Neural progenitor cell (in vitro differentiated cells): Measurements from ENCODE around the gene PHOX2B. TPM values are rescaled to one million over a fixed set of nuclear protein-coding genes. Genes with fewer than 3 reads are reported as not detected.
A peak's percentile ranks its signal among the peaks of the same experiment; 100 is the strongest.

ENCODE experiments used
- DNase-seq: peaks from one replicate; pipeline ENCODE4 v3.0.0-alpha.2; 2016; ENCODE audit warnings: low spot score
- H2AFZ ChIP-seq: fragments of 200-600 bp; sonication (generic); replicated peaks from 2 replicates; pipeline ENCODE4 v1.6.1; 2016; ENCODE audit warnings: antibody characterized with exemption
- H3F3A ChIP-seq: fragments of 200-600 bp; sonication (generic); 2 replicates; pipeline ENCODE4 v1.6.1; 2016; ENCODE audit warnings: antibody characterized with exemption, low read depth
- H3K27ac ChIP-seq: fragments of 200-600 bp; sonication (generic); 2 replicates; pipeline ENCODE4 v1.5.1; 2016; ENCODE audit warnings: mild to moderate bottlenecking
- H3K27me3 ChIP-seq: fragments of 200-600 bp; sonication (generic); 2 replicates; pipeline ENCODE4 v1.6.1; 2016; ENCODE audit warnings: mild to moderate bottlenecking, moderate library complexity
- H3K36me3 ChIP-seq: fragments of 200-600 bp; sonication (generic); 2 replicates; pipeline ENCODE4 v1.5.1; 2016
- H3K4me1 ChIP-seq: fragments of 200-600 bp; sonication (generic); 2 replicates; pipeline ENCODE4 v1.6.1; 2016; ENCODE audit warnings: mixed run types
- H3K4me2 ChIP-seq: fragments of 200-600 bp; sonication (generic); 2 replicates; pipeline ENCODE4 v1.6.1; 2016
- H3K4me3 ChIP-seq: fragments of 200-600 bp; sonication (generic); 2 replicates; pipeline ENCODE4 v1.5.1; 2016
- H3K79me2 ChIP-seq: fragments of 200-600 bp; sonication (generic); 2 replicates; pipeline ENCODE4 v1.6.1; 2016; ENCODE audit warnings: low read depth
- H3K9ac ChIP-seq: fragments of 200-600 bp; sonication (generic); 2 replicates; pipeline ENCODE4 v1.6.1; 2016
- H3K9me3 ChIP-seq: fragments of 200-600 bp; sonication (generic); 2 replicates; pipeline ENCODE4 v1.5.1; 2016; ENCODE audit warnings: low read depth
- H4K20me1 ChIP-seq: fragments of 200-600 bp; sonication (generic); 2 replicates; pipeline ENCODE4 v1.6.1; 2016; ENCODE audit warnings: low read depth
- H3K27ac Mint-ChIP-seq: 3 replicates; pipeline ENCODE4 v1.8.0; 2021; ENCODE audit warnings: mixed read lengths
- H3K27me3 Mint-ChIP-seq: 2 replicates; pipeline ENCODE4 v1.8.0; 2022; ENCODE audit warnings: low read depth, mild to moderate bottlenecking, inconsistent platforms, moderate library complexity, mixed read lengths; ENCODE audit not compliant: insufficient read depth
- H3K36me3 Mint-ChIP-seq: 3 replicates; pipeline ENCODE4 v1.8.0; 2021; ENCODE audit warnings: mixed read lengths
- H3K4me1 Mint-ChIP-seq: 3 replicates; pipeline ENCODE4 v1.8.0; 2021; ENCODE audit warnings: mixed read lengths
- H3K4me3 Mint-ChIP-seq: 3 replicates; pipeline ENCODE4 v1.8.0; 2021; ENCODE audit warnings: mild to moderate bottlenecking, moderate library complexity, mixed read lengths
- H3K9me3 Mint-ChIP-seq: 3 replicates; pipeline ENCODE4 v1.8.0; 2020; ENCODE audit warnings: mixed read lengths
- EZH2 ChIP-seq: fragments of 200-600 bp; sonication (generic); IDR thresholded peaks from 2 replicates; pipeline ENCODE4 v1.6.1; 2017; ENCODE audit warnings: antibody characterized with exemption, mild to moderate bottlenecking, moderate library complexity
- EZH2phosphoT487 ChIP-seq: fragments of 200-600 bp; sonication (generic); IDR thresholded peaks from 2 replicates; pipeline ENCODE4 v1.6.1; 2017; ENCODE audit warnings: antibody characterized with exemption
- total RNA-seq: library from RNA; depleted of rRNA; stranded (reverse); fragments of >200 nt; gene quantifications from 2 replicates; pipeline ENCODE4 v1.2.3, GENCODE V29; 2015; ENCODE audit warnings: low replicate concordance
- TF ChIP-seq, protein P1 (sequence below): fragments of 200-600 bp; sonication (generic); IDR thresholded peaks from 2 replicates; pipeline ENCODE4 v1.5.1; 2017; ENCODE audit warnings: antibody characterized with exemption, mild to moderate bottlenecking

The PHOX2B gene
- total RNA-seq, 1 donor from 2014 or later, result not detected

DNA sequence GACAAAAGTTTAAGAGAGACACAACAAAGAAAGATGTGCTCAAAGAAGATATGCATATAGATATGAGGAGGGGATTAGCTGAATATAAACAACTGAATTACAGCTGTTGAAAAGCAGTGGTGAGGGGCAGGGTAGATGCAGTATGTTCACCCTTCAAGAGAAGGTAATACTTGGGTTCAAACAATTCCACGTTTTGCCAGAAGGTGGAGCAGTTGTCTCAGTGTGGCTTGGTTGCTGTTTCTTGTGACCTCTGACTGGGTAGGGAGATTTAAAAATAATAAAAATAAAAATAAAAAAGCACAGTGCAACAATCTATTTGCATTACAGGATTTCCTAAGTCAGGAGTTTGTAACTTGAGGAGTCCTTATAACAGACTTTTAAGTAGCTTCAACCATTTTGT lies 23.3 kb downstream of the PHOX2B start:
- H3K27ac ChIP-seq, result no peak overlapping the region
- H3K9ac ChIP-seq, result no peak overlapping the region
- H3F3A ChIP-seq, result no peaks in the 10 kb centered on the region
- no peak overlapping the region for H3K4me3 ChIP-seq
- Mint-ChIP-seq H3K4me1 (no peaks in the 10 kb centered on the region), H3K27me3 (peaks cover 6% of the 10 kb centered on the region), H3K36me3 (no peaks in the 10 kb centered on the region), H3K27ac (no peak overlapping the region), H3K4me3 (no peak overlapping the region), H3K9me3 (peaks cover 6% of the 10 kb centered on the region)
- TF ChIP-seq EZH2phosphoT487, result no peak
- TF ChIP-seq EZH2, result no peak
- TF ChIP-seq, protein P1, sequence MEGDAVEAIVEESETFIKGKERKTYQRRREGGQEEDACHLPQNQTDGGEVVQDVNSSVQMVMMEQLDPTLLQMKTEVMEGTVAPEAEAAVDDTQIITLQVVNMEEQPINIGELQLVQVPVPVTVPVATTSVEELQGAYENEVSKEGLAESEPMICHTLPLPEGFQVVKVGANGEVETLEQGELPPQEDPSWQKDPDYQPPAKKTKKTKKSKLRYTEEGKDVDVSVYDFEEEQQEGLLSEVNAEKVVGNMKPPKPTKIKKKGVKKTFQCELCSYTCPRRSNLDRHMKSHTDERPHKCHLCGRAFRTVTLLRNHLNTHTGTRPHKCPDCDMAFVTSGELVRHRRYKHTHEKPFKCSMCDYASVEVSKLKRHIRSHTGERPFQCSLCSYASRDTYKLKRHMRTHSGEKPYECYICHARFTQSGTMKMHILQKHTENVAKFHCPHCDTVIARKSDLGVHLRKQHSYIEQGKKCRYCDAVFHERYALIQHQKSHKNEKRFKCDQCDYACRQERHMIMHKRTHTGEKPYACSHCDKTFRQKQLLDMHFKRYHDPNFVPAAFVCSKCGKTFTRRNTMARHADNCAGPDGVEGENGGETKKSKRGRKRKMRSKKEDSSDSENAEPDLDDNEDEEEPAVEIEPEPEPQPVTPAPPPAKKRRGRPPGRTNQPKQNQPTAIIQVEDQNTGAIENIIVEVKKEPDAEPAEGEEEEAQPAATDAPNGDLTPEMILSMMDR, result peak; percentile 57
- no peak overlapping the region for H3K4me2 ChIP-seq
- no peaks in the 10 kb centered on the region for H3K36me3 ChIP-seq
- no peaks in the 10 kb centered on the region for H3K4me1 ChIP-seq
- no peaks in the 10 kb centered on the region for H4K20me1 ChIP-seq
- H2AFZ ChIP-seq, result no peak overlapping the region
- no peaks in the 10 kb centered on the region for H3K9me3 ChIP-seq
- DNase-seq, result peak; percentile 18
- peaks cover 95% of the 10 kb centered on the region for H3K27me3 ChIP-seq
- H3K79me2 ChIP-seq, result no peaks in the 10 kb centered on the region

DNA sequence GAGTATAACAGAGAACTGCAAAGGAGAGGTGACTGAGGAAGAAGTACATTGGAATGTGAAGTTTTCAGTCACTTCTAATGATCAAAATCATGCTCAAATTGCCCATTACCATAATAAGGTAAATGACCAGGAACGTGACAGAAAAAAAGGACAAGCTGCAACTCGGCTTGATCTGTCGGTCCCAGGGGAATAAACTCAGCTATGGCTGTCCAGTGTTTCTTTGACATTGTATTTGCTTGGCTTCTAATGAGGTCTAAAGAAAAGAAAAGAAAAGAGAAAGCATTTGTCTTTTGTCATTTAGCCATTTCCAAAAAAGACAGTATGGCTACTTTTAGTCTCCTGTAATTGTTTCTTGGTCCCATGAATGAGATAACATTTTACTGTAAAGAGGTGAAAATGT lies 25.2 kb downstream of the PHOX2B start:
- no peaks in the 10 kb centered on the region for H3K4me1 Mint-ChIP-seq
- Histone ChIP-seq H3K9me3 (no peaks in the 10 kb centered on the region), H3K4me2 (no peak overlapping the region), H4K20me1 (no peaks in the 10 kb centered on the region), H3K4me3 (no peak overlapping the region), H3K79me2 (no peaks in the 10 kb centered on the region), H2AFZ (no peak overlapping the region), H3K9ac (no peak overlapping the region), H3K27ac (no peak overlapping the region), H3K36me3 (no peaks in the 10 kb centered on the region), H3F3A (no peaks in the 10 kb centered on the region), H3K4me1 (no peaks in the 10 kb centered on the region), H3K27me3 (peaks cover 93% of the 10 kb centered on the region)
- H3K27me3 Mint-ChIP-seq, result peaks cover 2% of the 10 kb centered on the region
- H3K4me3 Mint-ChIP-seq, result no peak overlapping the region
- no peak for TF ChIP-seq EZH2phosphoT487
- TF ChIP-seq, protein P1, result no peak
- TF ChIP-seq EZH2, result no peak
- no peak for DNase-seq
- no peaks in the 10 kb centered on the region for H3K36me3 Mint-ChIP-seq
- peaks cover 6% of the 10 kb centered on the region for H3K9me3 Mint-ChIP-seq
- no peak overlapping the region for H3K27ac Mint-ChIP-seq

DNA sequence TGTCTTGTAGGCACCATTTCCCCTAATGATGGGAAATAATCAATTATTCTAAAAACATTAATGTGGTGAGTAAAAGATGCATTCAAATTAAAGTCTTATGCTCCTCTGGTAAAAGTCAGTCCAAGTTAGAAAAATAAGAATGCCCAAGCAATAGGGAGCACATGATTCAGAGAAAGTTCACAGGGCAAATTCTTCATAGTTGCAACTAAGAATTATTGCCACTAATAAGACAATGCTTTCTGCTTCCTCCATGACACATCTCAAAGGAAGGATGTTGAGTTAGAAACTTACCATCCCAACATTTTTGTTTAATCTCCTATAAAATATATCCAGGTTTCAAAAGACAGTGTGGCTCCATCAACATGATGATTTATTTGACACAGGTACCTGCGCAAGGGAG lies 26.3 kb downstream of the PHOX2B start:
- no peaks in the 10 kb centered on the region for H3K4me1 Mint-ChIP-seq
- no peak for DNase-seq
- H3K27ac Mint-ChIP-seq, result no peak overlapping the region
- Histone ChIP-seq H3K4me2 (no peak overlapping the region), H2AFZ (no peak overlapping the region), H3K9ac (no peak overlapping the region), H3K4me1 (no peaks in the 10 kb centered on the region), H3F3A (no peaks in the 10 kb centered on the region), H4K20me1 (no peaks in the 10 kb centered on the region), H3K27me3 (peaks cover 92% of the 10 kb centered on the region), H3K36me3 (no peaks in the 10 kb centered on the region), H3K9me3 (no peaks in the 10 kb centered on the region), H3K79me2 (no peaks in the 10 kb centered on the region), H3K4me3 (no peak overlapping the region), H3K27ac (no peak overlapping the region)
- TF ChIP-seq EZH2 (no peak), EZH2phosphoT487 (no peak)
- TF ChIP-seq, protein P1, result no peak
- no peaks in the 10 kb centered on the region for H3K36me3 Mint-ChIP-seq
- H3K9me3 Mint-ChIP-seq, result peaks cover 6% of the 10 kb centered on the region
- peaks cover 2% of the 10 kb centered on the region for H3K27me3 Mint-ChIP-seq
- H3K4me3 Mint-ChIP-seq, result no peak overlapping the region
